D721Med (cell line): Measurements from ENCODE around the gene HS3ST4.
"Not testable (repeated sequence)": the region's sequence is repeated elsewhere in the genome, so short reads cannot be mapped to it uniquely, and the experiment has no call there.

Experiments
- DNase-seq: peaks from one replicate; pipeline ENCODE4 v3.0.0; 2011; ENCODE audit warnings: low spot score; ENCODE audit not compliant: insufficient read length
- FAIRE-seq: peaks from 2 replicates; lab custom pipeline; 2011; peaks lifted over from hg19 to GRCh38; lab: Jason Lieb, UNC
- TF ChIP-seq, protein P1 (sequence below): IDR thresholded peaks from 2 replicates; pipeline ENCODE4 v1.5.1; 2012; ENCODE audit warnings: mild to moderate bottlenecking, control low read depth; ENCODE audit not compliant: insufficient read depth; ENCODE audit errors: missing control alignments

The HS3ST4 gene

DNA sequence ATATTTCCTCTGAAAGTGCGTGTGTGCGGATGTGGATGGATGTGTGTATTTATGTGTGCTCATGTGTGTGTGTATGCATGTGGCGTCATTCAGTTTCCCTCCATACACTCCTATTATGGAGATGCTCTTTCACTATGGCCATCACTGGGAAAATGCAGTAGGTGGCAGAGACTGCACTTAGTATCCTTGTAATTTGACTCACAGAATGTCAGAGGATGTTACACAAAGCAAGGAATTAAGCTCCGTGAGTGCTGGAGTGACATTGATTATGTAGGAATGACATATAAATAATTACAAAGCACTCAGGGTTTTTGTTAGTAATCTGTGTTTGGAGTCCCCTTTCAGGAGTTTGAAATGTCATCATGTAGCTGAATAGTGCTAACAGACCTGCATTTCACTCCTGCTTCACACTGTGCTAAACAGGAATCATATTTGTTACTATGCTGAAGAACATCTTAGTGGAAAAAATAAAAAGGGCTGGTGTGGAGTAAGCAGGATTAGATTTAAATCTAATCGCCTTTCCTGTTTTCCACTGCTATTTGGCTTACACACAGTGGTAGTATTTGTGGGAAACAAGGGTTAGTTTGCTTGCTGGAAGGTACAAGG, 59.6 kb downstream of the HS3ST4 start:
- TF ChIP-seq, protein P1, sequence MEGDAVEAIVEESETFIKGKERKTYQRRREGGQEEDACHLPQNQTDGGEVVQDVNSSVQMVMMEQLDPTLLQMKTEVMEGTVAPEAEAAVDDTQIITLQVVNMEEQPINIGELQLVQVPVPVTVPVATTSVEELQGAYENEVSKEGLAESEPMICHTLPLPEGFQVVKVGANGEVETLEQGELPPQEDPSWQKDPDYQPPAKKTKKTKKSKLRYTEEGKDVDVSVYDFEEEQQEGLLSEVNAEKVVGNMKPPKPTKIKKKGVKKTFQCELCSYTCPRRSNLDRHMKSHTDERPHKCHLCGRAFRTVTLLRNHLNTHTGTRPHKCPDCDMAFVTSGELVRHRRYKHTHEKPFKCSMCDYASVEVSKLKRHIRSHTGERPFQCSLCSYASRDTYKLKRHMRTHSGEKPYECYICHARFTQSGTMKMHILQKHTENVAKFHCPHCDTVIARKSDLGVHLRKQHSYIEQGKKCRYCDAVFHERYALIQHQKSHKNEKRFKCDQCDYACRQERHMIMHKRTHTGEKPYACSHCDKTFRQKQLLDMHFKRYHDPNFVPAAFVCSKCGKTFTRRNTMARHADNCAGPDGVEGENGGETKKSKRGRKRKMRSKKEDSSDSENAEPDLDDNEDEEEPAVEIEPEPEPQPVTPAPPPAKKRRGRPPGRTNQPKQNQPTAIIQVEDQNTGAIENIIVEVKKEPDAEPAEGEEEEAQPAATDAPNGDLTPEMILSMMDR = no peak
- DNase-seq (no peak), FAIRE-seq (peak; percentile 72)

DNA sequence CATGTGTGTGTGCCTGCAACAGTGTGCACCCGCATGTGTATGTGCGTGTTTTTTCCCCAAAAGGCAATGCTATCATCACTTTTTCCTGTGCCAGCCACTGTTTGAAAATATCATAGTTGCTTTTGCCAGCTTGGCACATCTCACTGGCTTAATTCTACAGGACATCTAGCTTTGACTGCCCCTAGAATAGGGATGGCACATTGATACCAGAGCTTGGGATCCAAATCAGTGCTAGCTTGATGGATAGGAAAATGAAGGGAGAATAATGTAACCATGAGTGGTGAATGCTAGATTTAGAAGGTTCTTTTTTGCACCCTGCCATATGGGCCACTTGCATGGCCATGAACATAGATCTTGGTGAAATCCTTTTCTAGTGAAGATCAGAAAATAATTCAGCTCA, 72.7 kb downstream of the HS3ST4 start:
- DNase-seq (no peak), FAIRE-seq (no peak)
- TF ChIP-seq, protein P1 = no peak

DNA sequence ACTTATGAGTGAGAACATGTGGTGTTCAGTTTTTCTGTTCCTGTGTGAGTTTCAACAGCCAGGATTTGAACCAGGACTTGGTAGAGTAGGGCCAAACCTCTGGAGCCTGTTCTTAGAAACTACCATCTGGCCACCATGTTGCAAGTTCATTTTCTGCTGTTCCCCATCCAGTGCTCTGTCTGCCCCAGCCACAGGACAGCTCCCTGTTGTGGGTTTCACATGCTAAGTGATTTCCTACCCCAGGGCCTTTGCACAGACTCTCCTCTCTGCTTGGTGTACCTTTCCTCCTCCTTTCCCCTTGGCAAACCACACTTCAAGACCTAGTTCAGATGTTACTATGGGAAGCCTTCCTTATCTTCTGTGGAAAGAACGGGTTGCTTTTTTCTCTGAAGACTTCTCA, 79.5 kb downstream of the HS3ST4 start:
- DNase-seq = no peak
- FAIRE-seq = no peak
- TF ChIP-seq, protein P1 = no peak

DNA sequence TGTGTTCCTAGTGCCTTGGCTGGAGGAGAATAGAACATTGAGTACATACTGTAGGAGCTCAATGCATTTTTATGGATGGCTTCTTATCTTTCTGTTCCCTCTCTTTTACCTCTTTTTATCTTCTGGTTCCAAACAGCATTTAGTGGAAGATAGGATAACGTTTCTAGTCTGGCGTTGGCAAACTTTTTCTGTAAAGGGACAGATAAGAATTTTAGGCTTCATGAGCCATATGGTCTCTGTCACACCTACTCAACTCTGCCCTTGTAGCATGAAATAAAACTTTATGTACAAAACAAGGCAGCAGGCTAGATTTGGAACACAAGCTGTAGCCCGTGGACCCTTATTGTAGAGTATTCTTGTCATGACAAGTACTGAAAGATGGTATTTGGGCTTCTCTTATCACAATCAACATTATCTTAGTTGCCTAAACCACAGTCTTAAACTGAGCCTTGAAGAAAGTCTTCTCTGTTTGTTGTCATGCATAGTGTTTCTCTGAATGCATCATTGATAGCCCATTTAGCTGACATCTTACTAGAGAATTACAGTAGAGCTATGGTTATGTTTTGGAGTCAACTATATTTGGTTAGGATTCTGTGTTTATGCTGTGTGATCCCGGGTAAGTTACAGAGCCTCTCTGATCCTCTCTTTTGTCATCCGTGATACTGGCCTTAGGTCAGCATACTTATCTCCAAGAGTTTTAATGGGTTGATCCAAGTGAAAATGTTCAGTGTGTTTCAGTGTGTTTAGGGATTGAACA, 80.2 kb downstream of the HS3ST4 start:
- no peak for FAIRE-seq
- TF ChIP-seq, protein P1 = no peak
- no peak for DNase-seq

DNA sequence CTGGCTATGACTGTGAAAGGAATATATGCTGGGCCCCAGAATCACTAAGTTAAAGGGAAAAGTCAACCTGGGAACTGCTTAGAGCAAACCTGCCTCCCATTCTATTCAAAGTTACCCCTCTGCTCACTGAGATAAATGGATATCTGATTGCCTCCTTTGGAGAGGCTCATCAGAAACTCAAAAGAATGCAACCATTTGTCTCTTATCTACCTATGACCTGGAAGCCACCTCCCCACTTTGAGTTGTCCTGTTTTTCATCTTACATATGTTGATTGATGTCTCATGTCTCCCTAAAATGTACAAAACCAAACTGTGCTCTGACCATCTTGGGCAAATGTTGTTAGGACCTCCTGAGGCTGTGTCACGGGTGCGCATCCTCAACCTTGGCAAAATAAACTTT, 84.5 kb downstream of the HS3ST4 start:
- not testable (repeated sequence) for DNase-seq, FAIRE-seq

DNA sequence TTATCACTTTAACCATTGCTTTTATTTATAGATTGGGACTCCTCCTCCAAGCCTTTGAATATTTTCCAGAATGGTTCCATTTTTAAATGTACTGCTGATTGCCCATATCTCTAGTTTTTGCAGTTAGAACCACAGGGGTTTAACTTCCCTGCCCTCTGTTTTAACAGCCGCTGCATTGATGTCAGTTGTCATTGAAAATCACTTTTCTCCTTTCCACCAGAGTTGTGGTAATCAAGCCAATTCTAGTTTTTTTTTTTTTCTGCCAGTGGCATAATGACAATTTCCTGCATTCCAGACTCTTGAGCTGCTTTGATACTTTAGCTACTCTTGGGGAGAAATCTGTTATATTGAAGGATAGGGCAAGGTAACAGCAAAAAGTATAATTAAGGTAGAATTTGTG, 91.5 kb downstream of the HS3ST4 start:
- no peak for FAIRE-seq
- TF ChIP-seq, protein P1 = no peak

DNA sequence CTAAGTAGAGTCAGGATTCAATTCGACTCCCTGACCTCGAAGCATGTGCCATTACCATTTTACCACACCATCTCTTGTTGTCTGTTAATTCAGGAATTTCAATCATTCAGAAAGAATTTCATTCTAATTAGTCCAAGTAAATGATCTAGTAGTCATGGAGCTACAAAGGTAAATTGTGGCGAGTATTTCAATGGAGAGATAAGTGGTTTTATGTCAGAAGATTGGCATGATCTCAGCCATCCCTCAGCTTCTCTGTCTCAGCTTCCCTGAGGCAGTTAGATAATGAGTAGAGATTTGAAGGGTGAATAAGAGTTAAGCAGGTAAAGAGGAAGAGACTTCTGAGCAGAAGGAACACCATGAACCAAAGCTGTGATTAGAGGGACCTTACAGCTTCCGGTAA, 93.6 kb downstream of the HS3ST4 start:
- TF ChIP-seq, protein P1 = no peak
- FAIRE-seq (no peak), DNase-seq (no peak)

More for the DNA sequence above, 91.5 kb downstream of the HS3ST4 start:
- DNase-seq = no peak
